Breast epithelium (tissue), 4 donors: ENCODE results near the gene PWP1. TPM values are rescaled to one million over a fixed set of nuclear protein-coding genes. Genes with fewer than 3 reads are reported as not detected.
"Not testable (repeated sequence)": the region's sequence is repeated elsewhere in the genome, so short reads cannot be mapped to it uniquely, and the experiment has no call there.

Experiments
- DNase-seq, 2 donors: peaks; one replicate each; pipeline ENCODE4 v3.0.0-alpha.2; 2019; ENCODE audit warnings: low spot score in 2 of 2
- H3K27ac ChIP-seq, 2 donors: fragments of 200-600 bp; sonication (generic) in 1 of 2; one replicate each; pipeline ENCODE4 v1.5.1; 2016 to 2019; ENCODE audit warnings: mild to moderate bottlenecking in 1 of 2
- H3K27me3 ChIP-seq, 2 donors: fragments of 200-600 bp; sonication (generic) in 1 of 2; one replicate each; pipeline versions ENCODE4 v1.5.1 to v1.6.0; 2017 to 2019; ENCODE audit warnings: control low read depth in 1 of 2, mild to moderate bottlenecking in 1 of 2
- H3K36me3 ChIP-seq: fragments of 200-600 bp; one replicate; pipeline ENCODE4 v1.5.1; 2019
- H3K4me1 ChIP-seq, 2 donors: fragments of 200-600 bp; sonication (generic); one replicate each; pipeline ENCODE4 v1.5.1; 2016 to 2019; ENCODE audit warnings: control low read depth in 1 of 2
- H3K4me3 ChIP-seq, 3 donors: fragments of 200-600 bp; sonication (generic); 1 replicate in 2 of 3; 2 replicates in 1 of 3; pipeline ENCODE4 v1.5.1; 2016 to 2019; ENCODE audit warnings: mild to moderate bottlenecking in 3 of 3, moderate library complexity in 2 of 3
- H3K9me3 ChIP-seq, 2 donors: fragments of 200-600 bp; sonication (generic) in 1 of 2; one replicate each; pipeline ENCODE4 v1.5.1; 2016 to 2019; ENCODE audit warnings: control low read depth in 1 of 2
- POLR2A ChIP-seq: fragments of 450-650 bp; IDR thresholded peaks from one replicate; pipeline ENCODE4 v1.6.1; 2016; ENCODE audit warnings: antibody characterized with exemption, mild to moderate bottlenecking, moderate library complexity
- POLR2AphosphoS5 ChIP-seq, 3 donors: sonication (generic); formaldehyde crosslinking; IDR thresholded peaks; one replicate each; pipeline ENCODE4 v1.6.1; 2017; ENCODE audit warnings: antibody characterized with exemption in 3 of 3
- intact Hi-C: fragments of 100-400 bp; cut with DNase I; formaldehyde crosslinking; loops from one replicate; pipeline ENCODE4 v1.15.1; 2023; ENCODE audit warnings: low total_unique reads
- total RNA-seq, 3 donors: library from RNA; depleted of rRNA; stranded (reverse); fragments of >200 nt; gene quantifications; one replicate each; pipeline ENCODE4 v1.1.0, GENCODE V29; 2016
- TF ChIP-seq, protein P1 (sequence below), 3 donors: fragments of 450-650 bp; IDR thresholded peaks; one replicate each; pipeline ENCODE4 v1.5.1; 2016 to 2017; ENCODE audit warnings: antibody characterized with exemption in 3 of 3, mild to moderate bottlenecking in 3 of 3, moderate library complexity in 3 of 3

Gene PWP1
- total RNA-seq, 3 donors from 2014 or later, result 78.9 to 108 (median 79.0) TPM

DNA sequence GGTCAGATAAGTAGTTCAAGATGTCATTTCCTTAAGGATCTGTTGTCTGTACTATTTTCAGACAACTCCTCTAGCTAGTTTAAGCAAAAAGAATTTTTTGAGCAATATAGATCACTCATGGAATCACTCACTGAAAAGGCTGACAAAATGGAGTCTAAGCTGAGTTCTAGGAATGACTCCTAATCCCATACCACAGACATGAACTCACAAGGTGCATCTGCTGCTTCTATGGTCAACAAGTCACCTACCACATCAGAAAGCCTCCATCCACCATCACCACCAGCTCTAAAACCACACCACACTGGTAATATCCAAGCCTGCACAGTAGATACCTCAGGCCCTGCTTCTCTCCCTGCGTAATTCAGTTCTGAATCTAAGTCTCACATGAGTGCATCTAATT, 33.0 kb downstream of the PWP1 start:
- no peak overlapping the region for H3K4me3 ChIP-seq
- no peak for DNase-seq
- peaks cover 1% of the 10 kb centered on the region for H3K36me3 ChIP-seq
- H3K27ac ChIP-seq, result no peak overlapping the region
- intact Hi-C loops, result no loop called here
- H3K4me1 ChIP-seq, result no peaks in the 10 kb centered on the region
- no peaks in the 10 kb centered on the region for H3K9me3 ChIP-seq
- TF ChIP-seq, protein P1, sequence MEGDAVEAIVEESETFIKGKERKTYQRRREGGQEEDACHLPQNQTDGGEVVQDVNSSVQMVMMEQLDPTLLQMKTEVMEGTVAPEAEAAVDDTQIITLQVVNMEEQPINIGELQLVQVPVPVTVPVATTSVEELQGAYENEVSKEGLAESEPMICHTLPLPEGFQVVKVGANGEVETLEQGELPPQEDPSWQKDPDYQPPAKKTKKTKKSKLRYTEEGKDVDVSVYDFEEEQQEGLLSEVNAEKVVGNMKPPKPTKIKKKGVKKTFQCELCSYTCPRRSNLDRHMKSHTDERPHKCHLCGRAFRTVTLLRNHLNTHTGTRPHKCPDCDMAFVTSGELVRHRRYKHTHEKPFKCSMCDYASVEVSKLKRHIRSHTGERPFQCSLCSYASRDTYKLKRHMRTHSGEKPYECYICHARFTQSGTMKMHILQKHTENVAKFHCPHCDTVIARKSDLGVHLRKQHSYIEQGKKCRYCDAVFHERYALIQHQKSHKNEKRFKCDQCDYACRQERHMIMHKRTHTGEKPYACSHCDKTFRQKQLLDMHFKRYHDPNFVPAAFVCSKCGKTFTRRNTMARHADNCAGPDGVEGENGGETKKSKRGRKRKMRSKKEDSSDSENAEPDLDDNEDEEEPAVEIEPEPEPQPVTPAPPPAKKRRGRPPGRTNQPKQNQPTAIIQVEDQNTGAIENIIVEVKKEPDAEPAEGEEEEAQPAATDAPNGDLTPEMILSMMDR (IDR thresholded peaks at IDR 0.05), result no peak
- no peak for TF ChIP-seq POLR2A
- no peak for TF ChIP-seq POLR2AphosphoS5 (IDR thresholded peaks at IDR 0.05)
- no peaks in the 10 kb centered on the region for H3K27me3 ChIP-seq

DNA sequence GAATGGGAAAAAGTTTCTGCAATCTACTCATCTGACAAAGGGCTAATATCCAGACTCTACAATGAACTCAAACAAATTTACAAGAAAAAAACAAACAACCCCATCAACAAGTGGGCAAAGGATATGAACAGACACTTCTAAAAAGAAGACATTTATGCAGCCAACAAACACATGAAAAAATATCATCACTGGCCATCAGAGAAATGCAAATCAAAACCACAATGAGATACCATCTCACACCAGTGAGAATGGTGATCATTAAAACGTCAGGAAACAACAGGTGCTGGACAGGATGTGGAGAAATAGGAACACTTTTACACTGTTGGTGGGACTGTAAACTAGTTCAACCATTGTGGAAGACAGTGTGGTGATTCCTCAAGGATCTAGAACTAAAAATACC, 41.7 kb downstream of the PWP1 start:
- H3K4me1 ChIP-seq, DNase-seq, H3K9me3 ChIP-seq, intact Hi-C loops, H3K4me3 ChIP-seq, H3K27ac ChIP-seq, H3K27me3 ChIP-seq, H3K36me3 ChIP-seq: not testable (repeated sequence)

DNA sequence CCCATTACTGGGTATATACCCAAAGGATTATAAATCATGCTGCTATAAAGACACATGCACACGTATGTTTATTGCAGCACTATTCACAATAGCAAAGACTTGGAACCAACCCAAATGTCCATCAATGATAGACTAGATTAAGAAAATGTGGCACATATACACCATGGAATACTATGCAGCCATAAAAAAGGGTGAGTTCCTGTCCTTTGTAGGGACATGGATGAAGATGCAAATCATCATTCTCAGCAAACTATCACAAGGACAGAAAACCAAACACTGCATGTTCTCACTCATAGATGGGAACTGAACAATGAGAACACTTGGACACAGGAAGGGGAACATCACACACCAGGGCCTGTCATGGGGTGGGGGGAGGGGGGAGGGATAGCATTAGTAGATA, 42.1 kb downstream of the PWP1 start:
- H3K27ac ChIP-seq, intact Hi-C loops, H3K27me3 ChIP-seq, H3K36me3 ChIP-seq, DNase-seq, H3K4me3 ChIP-seq, H3K4me1 ChIP-seq, H3K9me3 ChIP-seq: not testable (repeated sequence)

DNA sequence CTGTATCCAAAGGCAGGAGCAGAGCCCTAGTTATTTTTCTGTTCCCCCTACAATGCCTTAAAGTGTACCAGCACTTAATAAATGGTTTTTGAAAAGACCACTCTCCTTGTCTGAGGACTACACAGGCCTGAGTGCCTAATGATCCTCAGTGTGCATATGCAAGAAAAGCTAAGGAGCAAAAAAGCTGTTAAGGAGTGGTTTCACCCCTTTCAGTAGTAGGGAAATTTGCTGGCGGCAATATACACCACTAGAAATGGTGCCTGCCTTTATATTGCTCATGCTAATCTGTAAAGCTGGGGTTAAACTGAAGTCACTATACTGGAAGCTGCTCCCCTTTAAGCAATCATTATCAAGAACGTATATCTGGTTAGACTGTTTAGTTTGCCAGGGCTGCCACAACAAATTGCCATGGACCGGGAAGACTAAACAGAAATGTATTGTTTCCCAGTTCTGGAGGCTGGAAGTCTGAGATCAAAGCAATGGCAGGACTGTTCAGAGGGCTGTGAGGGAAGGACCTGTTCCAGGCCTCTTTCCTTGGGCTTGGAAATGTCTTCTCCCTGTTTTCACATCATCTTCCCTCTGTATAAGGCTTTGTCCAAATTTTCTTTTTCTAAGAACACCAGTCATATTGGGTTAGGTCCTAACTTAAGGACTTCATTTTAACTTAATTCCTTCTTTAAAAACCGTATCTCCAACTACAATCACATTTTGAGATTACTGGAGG, 45.2 kb downstream of the PWP1 start:
- TF ChIP-seq, protein P1 (IDR thresholded peaks at IDR 0.05), result no peak
- TF ChIP-seq POLR2AphosphoS5 (IDR thresholded peaks at IDR 0.05), result no peak
- no peak for TF ChIP-seq POLR2A
- intact Hi-C loops, result no loop called here
- Histone ChIP-seq H3K9me3 (no peaks in the 10 kb centered on the region), H3K27ac (no peak overlapping the region), H3K27me3 (no peaks in the 10 kb centered on the region), H3K4me3 (no peak overlapping the region), H3K4me1 (no peaks in the 10 kb centered on the region), H3K36me3 (no peaks in the 10 kb centered on the region)
- no peak for DNase-seq

DNA sequence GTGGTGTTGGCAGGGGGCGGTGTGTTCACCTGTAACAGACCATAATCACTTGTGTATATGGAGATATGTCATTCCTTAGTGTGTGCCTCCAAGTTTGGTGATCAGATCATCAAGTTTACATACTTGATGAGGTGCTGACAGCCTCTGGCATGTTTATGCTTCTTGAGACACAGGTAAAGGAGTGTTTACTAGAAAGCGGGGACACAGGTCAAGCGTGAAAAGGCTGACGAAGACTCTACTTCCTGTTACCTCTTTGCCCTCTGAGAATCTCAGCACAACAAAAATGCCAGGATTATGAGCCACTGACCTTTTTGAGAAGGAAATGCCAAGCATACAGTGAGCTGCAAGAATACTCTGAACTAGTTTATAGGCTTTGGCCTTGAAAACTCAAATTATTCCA, 45.8 kb downstream of the PWP1 start:
- no peak for DNase-seq
- no peaks in the 10 kb centered on the region for H3K4me1 ChIP-seq
- H3K9me3 ChIP-seq, result no peaks in the 10 kb centered on the region
- TF ChIP-seq POLR2AphosphoS5 (IDR thresholded peaks at IDR 0.05) (no peak), POLR2A (no peak)
- TF ChIP-seq, protein P1 (IDR thresholded peaks at IDR 0.05), result no peak
- no peaks in the 10 kb centered on the region for H3K27me3 ChIP-seq
- no peak overlapping the region for H3K27ac ChIP-seq
- H3K36me3 ChIP-seq, result peaks cover under 1% of the 10 kb centered on the region
- H3K4me3 ChIP-seq, result no peak overlapping the region
- intact Hi-C loops, result no loop called here

DNA sequence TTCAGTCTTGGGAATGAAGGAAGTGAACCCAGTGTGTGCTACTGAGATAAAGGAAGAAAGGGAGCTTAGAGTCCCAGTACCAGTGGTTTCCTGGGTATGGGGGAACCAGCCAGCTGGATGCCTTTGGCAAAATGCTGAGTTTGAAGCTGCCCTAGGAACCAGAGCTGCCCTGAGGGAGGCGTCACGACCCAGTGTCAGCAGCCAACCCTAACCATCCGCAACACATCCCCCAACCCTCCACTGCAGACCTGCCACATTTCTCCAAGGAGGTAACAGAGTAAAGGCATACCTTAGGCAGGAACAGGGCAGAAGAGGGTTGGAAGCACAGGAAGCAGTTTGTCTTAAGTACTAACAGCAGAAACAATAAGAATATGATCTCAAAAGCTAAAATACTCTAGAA, 46.8 kb downstream of the PWP1 start:
- TF ChIP-seq POLR2AphosphoS5 (IDR thresholded peaks at IDR 0.05) (no peak), POLR2A (no peak)
- TF ChIP-seq, protein P1 (IDR thresholded peaks at IDR 0.05), result no peak
- peaks cover 10% of the 10 kb centered on the region for H3K36me3 ChIP-seq
- no peaks in the 10 kb centered on the region for H3K27me3 ChIP-seq
- no peaks in the 10 kb centered on the region for H3K9me3 ChIP-seq
- no peaks in the 10 kb centered on the region for H3K4me1 ChIP-seq
- no peak for DNase-seq
- no peak overlapping the region for H3K4me3 ChIP-seq
- intact Hi-C loops, result no loop called here
- H3K27ac ChIP-seq, result no peak overlapping the region
